Measurements from ENCODE around the gene RALGPS2.

Gene RALGPS2

GRCh38 chr1:178927003-178927402, 202.0 kb downstream of the RALGPS2 start:
- no peak for DNase-seq

- no peak for DNase-seq
These were observed 203.0 kb downstream of the RALGPS2 start for GRCh38 chr1:178928041-178928440.

- no peak for DNase-seq
These were observed 203.9 kb downstream of the RALGPS2 start for GRCh38 chr1:178928976-178929375.

GRCh38 chr1:178931858-178932551, 207.0 kb downstream of the RALGPS2 start:
- no peak for DNase-seq

- DNase-seq = no peak
These were observed 207.5 kb downstream of the RALGPS2 start for GRCh38 chr1:178932552-178932906.

- no peak for DNase-seq
These were observed 208.1 kb downstream of the RALGPS2 start for GRCh38 chr1:178933105-178933561.

- no peak for DNase-seq
These were observed 208.9 kb downstream of the RALGPS2 start for GRCh38 chr1:178933709-178934490.

- no peak for DNase-seq
These were observed 209.5 kb downstream of the RALGPS2 start for GRCh38 chr1:178934546-178934945.

- DNase-seq = no peak
These were observed 210.6 kb downstream of the RALGPS2 start for GRCh38 chr1:178935610-178936009.

- no peak for DNase-seq
These were observed 212.7 kb downstream of the RALGPS2 start for GRCh38 chr1:178937695-178938094.

GRCh38 chr1:178938101-178938958, 213.3 kb downstream of the RALGPS2 start:
- no peak for DNase-seq

GRCh38 chr1:178938959-178939317, 213.9 kb downstream of the RALGPS2 start:
- no peak for DNase-seq

GRCh38 chr1:178939338-178940067, 214.5 kb downstream of the RALGPS2 start:
- no peak for DNase-seq

- DNase-seq = no peak
These were observed 215.2 kb downstream of the RALGPS2 start for GRCh38 chr1:178940068-178940765.

- no peak for DNase-seq
These were observed 216.2 kb downstream of the RALGPS2 start for GRCh38 chr1:178941261-178941689.

GRCh38 chr1:178941849-178942248, 216.8 kb downstream of the RALGPS2 start:
- no peak for DNase-seq

- DNase-seq = no peak
These were observed 217.5 kb downstream of the RALGPS2 start for GRCh38 chr1:178942285-178943198.

GRCh38 chr1:178944729-178945128, 219.7 kb downstream of the RALGPS2 start:
- DNase-seq = no peak

- no peak for DNase-seq
These were observed 220.8 kb downstream of the RALGPS2 start for GRCh38 chr1:178945763-178946266.

- no peak for DNase-seq
These were observed 221.4 kb downstream of the RALGPS2 start for GRCh38 chr1:178946416-178946815.

Data from COR-L47 (cell line).